H1 (cell line): ENCODE data around the gene RECK. TPM values are rescaled to one million over a fixed set of nuclear protein-coding genes. Genes with fewer than 3 reads are reported as not detected.

Source experiments
- KDM5A ChIP-seq: fragments of 200-600 bp; IDR thresholded peaks from 2 replicates; pipeline ENCODE4 v1.7.1; 2012; ENCODE audit warnings: mild to moderate bottlenecking, low read length, inconsistent platforms, mixed read lengths
- SP4 ChIP-seq: IDR thresholded peaks from 2 replicates; pipeline ENCODE4 v1.6.1; 2012; ENCODE audit warnings: low read length, inconsistent platforms
- SUZ12 ChIP-seq: fragments of 200-600 bp; sonication (generic); IDR thresholded peaks from 2 replicates; pipeline ENCODE4 v1.6.1; 2012; ENCODE audit warnings: mild to moderate bottlenecking, inconsistent platforms, low read length, moderate library complexity, mixed read lengths
- TCF12 ChIP-seq: IDR thresholded peaks from 2 replicates; pipeline ENCODE4 v1.6.1; 2011; ENCODE audit warnings: low read depth, mild to moderate bottlenecking, low read length
- polyA plus RNA-seq, 7 experiments: library from polyadenylated mRNA; depleted of rRNA in 3 of 7; stranded (reverse) in 5 of 7; unstranded in 2 of 7; fragments of >200 nt in 5 of 7; fragments of 200-250 nt in 2 of 7; gene quantifications; 1 replicate in 5 of 7; 2 replicates in 1 of 7; 4 replicates in 1 of 7; pipeline versions ENCODE4 v1.2.1 to v1.2.3, GENCODE V29; 2011 to 2013; ENCODE audit warnings: missing spikeins in 2 of 7, mixed read lengths in 2 of 7
- total RNA-seq: library from RNA; stranded (reverse); fragmentation: NEBNext Ultra II Directional; extraction: Animal tissue kit (Norgen Biotek cat#: 25700); gene quantifications from 2 replicates; pipeline ENCODE4 v1.2.1, GENCODE V29; 2021

The RECK gene
- total and polyA plus RNA-seq, 2 of the 8 experiments (the other 6 are each of a cell fraction or from before 2014, with no cell fraction given): 5.4 to 9.8 TPM

DNA sequence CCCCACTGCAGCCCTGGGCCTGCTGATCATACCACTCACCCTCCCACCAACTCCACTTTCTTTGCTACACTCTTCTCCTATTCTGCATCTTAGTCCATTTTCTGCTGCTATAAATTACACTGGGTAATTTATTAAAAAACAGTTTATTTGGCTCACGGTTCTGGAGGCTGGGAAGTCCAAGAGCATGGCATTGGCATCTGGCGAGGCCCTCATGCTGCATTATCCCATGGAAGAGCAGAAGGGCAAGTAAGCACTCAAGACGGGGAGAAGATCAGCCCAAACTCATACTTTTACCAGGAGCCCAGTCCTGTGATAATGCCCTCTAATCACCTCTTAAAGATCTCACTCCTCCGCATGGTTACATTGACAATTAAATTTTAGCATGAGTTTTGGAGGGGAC, 109.3 kb downstream of the RECK start (continued):
- no peak for TF ChIP-seq SP4
- no peak for TF ChIP-seq TCF12
- TF ChIP-seq KDM5A: no peak
- TF ChIP-seq SUZ12: no peak
- TF ChIP-seq, all 59 proteins: peak for 0
